IPS-NIHi7 (cell line): Measurements from ENCODE around the gene ZBTB7C.

Experiments used
- DNase-seq: peaks from one replicate; pipeline ENCODE4 v3.0.0; 2012; ENCODE audit warnings: mixed read lengths; ENCODE audit errors: extremely low spot score

ZBTB7C gene

GRCh38 chr18:48164701-48165100, 244.5 kb downstream of the ZBTB7C start:
- no peak for DNase-seq

GRCh38 chr18:48164116-48164515, 245.1 kb downstream of the ZBTB7C start:
- DNase-seq: no peak

DNA sequence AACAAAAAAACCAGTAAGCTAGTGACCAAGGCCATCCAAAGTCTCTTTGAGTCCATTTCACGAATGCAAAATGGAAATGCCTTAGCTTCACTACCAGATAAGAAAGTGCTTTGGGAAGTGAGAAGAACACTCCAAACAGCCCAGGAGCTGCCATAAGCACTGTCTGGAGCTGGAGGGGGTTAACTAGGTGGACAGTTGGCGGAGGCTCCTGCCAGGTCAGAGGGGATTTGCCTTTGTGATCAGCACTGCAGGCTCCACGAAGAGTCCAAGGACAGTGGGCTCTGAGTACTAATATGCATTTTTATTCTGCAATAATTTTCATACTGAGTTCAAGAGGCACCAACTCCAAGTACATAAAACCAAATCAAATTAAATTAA, 245.5 kb downstream of the ZBTB7C start:
- no peak for DNase-seq

- no peak for DNase-seq
Observed at GRCh38 chr18:48162956-48163737, 246.0 kb downstream of the ZBTB7C start.

- no peak for DNase-seq
Observed at GRCh38 chr18:48161911-48162698, 247.1 kb downstream of the ZBTB7C start.

GRCh38 chr18:48161191-48161910, 247.8 kb downstream of the ZBTB7C start:
- peak; percentile 93 for DNase-seq

DNA sequence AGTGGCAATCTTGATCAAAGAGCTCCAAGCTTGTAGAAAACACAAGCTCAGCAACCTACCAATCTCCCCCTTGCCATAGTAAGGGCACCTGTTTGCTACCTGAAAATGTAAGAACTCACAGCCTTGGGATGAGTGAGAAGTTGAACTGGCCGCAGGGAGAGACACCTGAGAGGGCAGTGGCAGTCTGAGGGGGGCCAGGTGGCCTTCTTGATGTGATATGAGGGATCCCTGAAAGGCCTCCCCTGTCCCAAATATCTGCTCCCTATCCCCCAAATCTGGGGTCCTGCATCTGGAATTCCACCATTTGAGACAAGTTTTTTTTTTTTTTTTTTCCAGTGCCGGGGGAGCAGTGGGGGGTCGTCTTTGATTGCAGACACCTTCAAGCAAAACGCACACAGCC, 248.6 kb downstream of the ZBTB7C start:
- DNase-seq: no peak

DNA sequence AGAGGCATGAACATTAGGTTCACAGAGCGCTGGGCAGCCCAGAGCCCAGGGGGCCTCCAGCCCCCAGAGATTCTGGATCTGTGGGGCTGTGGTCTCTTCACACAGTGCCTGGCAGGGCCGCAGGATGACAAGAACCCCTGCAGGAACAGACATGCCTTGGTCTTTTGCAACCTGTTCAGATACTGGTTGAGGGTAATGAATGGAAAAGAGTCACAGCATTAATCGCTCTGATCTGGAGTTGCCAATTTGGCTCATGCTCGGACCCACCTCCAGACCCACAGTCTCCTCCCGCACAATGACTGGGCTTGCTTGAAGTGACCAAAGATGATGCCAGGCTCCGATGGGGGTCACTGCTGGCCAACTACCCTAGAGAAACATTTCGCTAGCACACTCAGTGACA, 249.4 kb downstream of the ZBTB7C start:
- DNase-seq: no peak

- DNase-seq: no peak
Observed at GRCh38 chr18:48158721-48159120, 250.5 kb downstream of the ZBTB7C start.

- no peak for DNase-seq
Observed at GRCh38 chr18:48157956-48158355, 251.2 kb downstream of the ZBTB7C start.

- DNase-seq: no peak
Observed at GRCh38 chr18:48155856-48156255, 253.3 kb downstream of the ZBTB7C start.

DNA sequence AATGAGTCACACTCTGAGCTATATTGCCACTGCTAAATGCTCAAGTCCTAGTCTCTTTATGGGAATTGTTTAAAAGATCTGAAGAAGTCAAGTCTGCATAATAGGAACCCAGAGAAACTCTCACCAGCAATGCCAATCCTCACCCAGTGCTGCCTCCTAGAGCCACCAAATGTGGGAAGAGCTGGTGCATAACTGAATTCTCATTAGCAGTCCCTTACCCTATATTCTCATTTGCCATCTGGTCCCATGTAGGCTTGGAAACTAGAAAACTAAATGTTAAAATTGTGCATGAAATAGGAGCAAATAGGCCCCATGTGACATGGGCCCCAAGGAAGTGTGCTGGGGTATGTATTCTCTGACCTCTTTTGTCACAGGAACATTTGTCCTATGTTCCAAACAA, 254.4 kb downstream of the ZBTB7C start:
- DNase-seq: no peak

DNA sequence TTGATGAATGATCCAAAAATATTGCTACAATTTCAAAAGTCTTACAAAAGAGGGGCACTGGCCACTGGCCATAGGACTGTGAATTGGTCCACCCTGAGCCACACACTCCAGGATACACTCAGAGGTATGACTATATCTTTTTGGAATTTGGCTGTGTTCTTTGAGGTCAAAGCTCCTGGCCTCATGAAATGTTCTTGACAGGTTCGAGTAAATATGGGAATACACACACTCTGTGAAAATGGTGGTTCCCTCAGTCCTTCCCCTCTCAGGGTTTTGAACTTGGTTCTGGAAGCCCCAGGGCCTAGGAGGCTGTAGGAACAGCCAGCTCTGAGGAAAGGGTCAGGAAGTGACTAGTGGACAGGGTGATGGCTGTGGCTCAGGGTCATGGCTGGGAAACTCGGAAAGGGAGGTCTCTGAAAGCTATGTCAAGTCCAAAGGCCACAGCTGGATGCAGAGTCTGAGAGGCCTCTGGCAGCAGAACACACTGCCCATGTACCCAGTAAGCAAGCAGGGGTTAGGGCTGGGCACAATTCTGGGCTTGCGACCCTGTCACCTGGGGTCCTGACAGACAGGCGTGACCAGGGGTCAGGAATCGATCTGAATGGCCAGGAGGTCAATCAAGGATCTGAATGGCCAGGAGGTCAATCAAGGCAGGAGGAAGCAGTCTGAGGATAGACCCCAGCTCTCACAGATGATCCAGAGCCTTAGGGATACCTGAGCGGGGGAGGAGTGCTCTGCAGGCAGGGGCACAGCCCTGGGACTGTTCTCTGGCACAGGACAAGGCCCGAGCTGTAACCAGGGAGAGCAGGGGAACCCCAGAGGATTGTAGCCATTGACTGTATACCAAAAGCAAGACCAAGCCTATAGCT, 255.3 kb downstream of the ZBTB7C start:
- no peak for DNase-seq

DNA sequence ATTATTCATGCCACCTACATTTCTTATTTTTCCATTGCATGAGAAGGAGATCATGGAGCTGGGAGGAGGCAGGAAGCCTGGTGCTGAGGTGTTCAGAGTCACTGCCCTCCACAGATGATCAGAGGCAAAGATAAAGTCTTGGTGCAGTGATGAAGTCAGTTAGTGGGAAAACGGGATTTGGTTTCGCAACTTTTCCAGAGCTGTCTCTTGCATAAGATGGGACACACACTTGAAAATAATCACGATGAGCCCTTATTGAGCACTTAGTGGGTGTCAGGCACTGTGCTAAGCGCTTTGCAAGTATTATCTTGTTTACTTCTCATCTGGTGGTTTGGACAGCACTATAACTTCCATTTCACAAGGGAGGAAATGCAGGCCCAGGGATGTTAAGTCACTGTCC, 256.6 kb downstream of the ZBTB7C start:
- no peak for DNase-seq

DNA sequence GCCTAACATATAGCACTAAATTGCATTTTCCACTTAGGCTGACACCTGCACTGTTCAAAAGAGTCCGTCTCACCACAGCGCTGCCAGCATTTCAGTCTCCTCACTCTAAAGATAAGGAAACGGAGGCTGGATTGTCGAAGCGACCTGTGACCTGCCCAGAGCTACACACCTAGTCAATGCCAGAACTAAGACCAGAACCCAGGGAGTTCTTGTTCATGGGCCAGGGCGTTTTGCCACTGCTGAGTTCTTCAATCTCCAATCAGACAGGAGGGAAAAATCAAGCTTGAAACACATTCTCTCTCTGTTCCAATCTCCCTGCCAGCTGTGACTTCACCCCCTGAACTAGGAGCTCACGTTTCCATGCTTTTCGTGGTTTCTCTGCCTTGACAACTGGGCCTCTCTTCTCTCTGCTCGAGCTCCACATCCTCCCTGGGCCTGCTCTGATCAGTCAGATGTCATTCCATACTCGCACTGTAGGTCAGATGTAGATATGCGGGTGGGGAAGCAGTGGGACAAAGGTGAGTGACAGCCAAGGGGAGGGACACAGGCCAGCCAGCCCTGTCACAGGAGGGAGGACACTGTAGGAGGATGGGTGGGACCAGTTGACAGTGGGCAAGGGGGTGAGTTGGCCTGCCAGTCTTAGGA, 257.6 kb downstream of the ZBTB7C start:
- no peak for DNase-seq

GRCh38 chr18:48149020-48149685, 260.0 kb downstream of the ZBTB7C start:
- DNase-seq: no peak

GRCh38 chr18:48142994-48143393, 266.2 kb downstream of the ZBTB7C start:
- no peak for DNase-seq

- no peak for DNase-seq
Observed at GRCh38 chr18:48142353-48142752, 266.8 kb downstream of the ZBTB7C start.

- DNase-seq: no peak
Observed at GRCh38 chr18:48140731-48141130, 268.5 kb downstream of the ZBTB7C start.
